Stimulated activated CD4-positive, alpha-beta T cell treated with anti-CD3 and anti-CD28 coated beads, Interleukin-12 subunit alpha, Interleukin-12 subunit beta, amount 100 ng/mL, for 4 hours (primary cell): ENCODE results near the gene HOXD3.

ENCODE experiments used
- DNase-seq: peaks from one replicate; pipeline ENCODE4 v3.0.0-alpha.2; 2020

Gene HOXD3

DNA sequence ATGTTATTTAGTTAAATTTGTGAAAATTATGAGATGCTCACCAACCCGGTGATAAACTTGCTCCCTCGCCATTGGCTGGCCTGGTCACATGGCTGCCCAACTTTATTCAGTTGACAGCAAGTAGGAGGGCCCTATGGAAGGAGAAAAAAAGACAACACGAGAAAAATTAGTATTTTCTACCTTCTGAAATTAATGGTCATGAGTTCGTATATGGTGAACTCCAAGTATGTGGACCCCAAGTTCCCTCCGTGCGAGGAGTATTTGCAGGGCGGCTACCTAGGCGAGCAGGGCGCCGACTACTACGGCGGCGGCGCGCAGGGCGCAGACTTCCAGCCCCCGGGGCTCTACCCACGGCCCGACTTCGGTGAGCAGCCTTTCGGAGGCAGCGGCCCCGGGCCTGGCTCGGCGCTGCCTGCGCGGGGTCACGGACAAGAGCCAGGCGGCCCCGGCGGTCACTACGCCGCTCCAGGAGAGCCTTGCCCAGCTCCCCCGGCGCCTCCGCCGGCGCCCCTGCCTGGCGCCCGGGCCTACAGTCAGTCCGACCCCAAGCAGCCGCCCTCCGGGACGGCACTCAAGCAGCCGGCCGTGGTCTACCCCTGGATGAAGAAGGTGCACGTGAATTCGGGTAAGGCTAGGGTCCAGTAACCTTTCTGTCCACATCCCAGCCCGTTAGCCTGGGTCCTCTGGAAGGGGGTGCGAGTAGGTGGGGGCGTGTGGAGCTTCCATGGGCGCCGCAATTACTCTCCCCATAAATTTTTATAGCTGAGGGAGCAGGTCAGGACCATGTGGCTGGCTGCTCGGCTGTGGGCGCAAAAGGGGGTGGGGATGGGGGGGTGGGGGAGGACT is 5.4 kb upstream of the HOXD3 start, which contains the start of gene HOXD4:
Gene HOXD4, plus strand, starts transcription at position 109 of the 846 bp plus-strand sequence. Its CDS starts 84 bp downstream, at position 193.
- DNase-seq, result no peak

DNA sequence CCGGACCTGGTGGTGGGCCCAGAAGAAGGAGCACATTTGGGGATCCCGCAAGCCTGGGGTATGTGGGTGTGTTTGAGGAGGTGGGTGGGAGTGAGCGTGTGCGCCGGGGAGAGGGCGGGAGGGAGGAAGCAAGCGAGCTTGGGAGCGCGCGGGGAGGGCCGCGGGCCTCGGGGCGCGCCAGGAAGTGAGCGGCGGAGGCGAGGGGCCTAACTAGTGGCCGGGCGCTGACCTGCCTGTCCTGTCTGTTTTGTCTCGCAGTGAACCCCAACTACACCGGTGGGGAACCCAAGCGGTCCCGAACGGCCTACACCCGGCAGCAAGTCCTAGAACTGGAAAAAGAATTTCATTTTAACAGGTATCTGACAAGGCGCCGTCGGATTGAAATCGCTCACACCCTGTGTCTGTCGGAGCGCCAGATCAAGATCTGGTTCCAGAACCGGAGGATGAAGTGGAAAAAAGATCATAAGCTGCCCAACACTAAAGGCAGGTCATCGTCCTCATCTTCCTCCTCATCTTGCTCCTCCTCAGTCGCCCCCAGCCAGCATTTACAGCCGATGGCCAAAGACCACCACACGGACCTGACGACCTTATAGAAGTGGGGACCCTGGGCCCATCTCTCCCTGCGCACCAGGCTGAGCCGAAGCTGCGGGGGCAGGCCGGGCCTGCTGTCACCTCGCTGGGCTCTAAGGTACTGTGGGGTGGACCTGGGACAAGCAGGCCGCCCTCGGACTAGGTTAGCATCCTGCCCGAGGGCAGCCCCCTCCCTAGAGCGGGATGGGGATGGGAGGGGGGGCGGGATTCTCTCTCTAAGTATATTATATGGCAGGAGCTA is 4.5 kb upstream of the HOXD3 start:
- DNase-seq, result no peak

DNA sequence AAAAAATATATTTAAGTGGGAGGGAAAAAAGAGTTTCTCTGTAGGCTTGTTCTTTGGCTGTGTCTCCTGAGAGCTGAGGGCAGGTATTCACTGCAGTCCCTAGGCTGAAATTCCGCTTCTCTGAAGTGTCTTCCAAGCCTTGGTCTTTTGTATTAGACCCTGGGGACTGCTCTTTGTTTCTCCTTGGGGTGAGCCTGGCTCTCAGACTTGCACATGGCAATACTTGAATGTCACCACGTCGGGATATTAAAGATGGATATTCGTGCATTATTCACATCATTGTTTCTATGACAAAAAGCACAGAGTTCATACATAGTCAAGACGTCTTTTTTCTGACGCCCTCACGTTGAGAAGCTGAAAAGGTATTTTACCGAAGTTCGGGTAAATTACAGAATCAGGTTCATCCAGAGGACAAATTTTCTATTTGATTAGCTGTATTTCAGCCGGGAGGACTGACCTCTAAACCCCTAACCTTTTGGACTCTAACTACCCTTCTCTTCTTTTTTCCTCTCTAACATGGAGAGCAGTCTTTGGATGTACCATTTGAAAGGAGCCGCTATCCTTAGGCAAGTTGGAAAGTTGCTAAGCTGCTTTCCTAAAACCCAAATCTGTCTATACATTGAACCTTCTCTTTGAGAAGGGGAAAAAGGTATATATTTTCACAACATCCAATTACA is 2.4 kb upstream of the HOXD3 start:
- no peak for DNase-seq

DNA sequence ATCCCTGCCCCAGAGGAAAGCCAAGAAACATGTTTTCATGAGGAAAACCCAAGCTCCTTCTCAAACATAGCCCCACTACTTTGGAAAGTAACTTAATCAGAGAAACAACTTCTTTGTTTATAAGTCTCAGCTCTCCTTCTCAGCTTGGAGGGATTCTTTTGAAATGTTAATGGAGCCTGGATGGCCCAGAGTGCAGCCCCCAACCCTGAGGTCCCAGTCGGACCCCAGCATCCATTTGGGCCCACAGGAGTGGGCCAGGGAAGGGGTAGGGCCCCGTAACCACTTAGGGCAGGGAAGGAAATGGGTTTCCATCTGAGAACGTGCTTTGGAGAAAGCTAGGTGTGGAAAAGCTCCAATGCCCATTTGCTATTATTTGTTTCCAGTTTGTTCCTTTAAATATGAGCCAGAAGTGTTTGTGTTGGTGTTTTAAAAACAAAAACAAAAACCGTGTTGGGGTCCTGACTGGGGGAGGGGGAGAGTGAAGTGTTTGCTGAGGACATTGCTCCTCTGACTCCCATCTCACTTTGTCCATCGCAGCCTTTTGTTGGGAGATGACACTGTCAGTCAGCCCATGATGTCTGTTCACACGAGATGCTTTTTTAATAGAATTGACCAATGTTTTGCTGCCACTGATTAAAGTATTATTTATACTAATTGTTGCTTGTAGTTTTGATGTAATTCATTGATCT is 1.6 kb upstream of the HOXD3 start:
- no peak for DNase-seq

DNA sequence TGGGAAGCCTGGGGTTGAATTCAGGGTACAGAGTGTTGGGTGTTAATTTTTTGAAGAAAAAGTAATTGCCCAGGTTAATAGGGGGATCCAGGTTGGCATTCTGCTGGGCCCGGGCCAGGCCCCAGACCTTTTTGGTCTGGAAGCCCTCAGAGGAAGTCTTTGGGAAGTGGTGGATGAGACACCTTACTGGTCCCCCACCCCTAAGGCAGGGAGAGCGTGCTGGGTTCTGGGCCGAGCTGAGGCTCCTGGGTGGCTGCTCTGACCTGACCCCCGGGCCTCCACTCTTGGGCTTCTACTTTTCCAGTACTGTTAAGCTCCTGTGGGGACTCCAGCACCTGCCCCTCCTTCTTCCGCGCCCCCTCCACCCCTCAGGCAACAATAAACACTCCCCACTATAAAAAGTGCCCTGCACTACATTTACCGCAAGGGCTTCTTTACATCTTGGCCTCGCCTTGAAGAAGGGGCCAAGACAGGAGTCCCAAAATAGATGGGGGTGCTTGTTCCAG is 753 bp upstream of the HOXD3 start:
- no peak for DNase-seq

DNA sequence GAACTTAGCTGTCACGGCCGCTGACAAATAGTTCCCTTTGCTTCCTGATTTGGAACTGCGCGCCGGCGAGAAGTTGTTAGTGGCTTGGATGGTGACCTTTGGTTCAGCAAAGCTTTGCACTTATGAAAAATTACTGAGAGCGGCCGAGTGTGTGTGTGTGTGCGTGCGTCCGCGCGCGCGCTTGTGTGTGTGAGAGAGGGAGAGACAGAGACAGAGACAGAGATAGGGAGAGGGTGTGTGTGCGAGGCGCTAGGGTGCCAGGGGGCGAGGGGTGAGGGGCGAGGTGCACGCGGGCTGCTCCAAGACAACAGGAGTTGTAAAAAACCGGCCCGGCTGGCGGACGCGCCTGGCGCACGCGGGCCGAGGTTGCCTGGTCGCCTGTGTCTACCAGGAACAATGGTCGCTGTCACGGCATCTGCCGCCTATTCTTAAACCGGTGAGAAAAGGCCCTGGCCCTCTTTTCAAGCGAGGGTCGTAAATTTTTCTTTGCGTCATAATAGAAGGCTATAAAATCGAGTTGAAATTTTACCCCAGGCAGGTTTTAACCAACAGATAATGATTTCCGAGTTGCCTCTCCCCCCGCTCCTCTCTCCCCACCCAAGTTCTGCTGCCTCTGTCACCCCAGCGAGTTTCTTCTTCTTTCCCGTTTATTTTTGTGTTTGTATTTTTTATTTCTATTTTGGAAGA is 535 bp downstream of the HOXD3 start:
- no peak for DNase-seq

DNA sequence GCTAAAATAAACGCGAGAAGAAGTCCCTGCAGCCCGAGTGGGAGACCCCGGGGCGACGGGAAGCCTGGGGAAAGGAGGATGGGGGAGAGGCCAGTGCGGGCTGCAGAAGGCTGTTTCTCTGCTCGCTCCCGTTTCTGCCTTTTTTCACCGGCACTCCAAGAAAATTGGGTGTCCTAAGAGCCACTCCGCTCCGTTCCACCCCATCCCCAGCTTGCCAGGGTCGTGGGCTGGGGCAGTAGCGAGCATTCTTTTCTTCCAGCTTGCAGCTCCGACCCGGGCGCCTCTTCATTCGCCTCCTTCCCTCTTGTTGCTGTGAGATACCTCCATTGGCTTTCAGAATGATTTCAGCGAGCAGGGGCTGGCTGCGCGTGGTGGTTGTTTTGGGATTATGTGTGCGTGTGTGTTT is 1.1 kb downstream of the HOXD3 start:
- DNase-seq, result no peak

DNA sequence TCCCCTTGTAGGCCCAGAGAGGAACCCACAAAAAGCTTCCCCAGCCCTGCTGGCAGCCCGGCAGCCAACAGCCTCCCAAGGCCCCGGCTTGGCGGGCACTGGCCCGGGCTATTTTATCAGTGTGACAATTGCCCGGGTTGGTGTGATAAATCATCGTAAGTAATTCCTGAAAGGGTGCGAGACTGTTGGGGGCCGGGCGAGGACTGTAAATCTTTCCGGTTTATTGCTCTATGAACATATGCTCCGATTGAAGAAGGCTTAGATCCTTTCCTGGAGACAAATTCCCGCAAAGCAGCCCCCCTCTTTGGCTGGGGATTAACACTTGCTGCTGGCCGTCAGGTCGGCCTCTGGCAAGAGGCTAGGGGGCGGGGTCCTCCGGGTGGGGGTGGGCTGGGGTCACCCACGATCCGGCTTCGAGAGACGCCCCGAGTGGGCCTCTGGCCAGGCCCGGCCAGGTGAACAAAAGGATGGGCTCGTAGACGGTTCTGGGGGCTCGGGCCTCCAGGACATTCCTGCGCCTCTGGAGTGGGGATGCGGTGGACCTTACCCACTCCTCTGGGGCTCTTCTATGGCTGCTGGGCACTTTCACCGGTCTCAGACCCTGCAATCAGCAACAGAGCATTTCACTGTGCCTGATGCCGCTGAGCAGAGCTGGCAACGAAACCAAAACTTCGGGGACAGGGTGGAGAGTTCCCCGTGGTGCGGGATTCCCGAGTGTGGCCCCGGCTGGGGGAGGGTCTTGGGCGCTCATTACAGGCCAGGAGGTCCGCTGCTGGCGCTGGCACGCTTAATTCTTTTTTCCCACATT is 2.0 kb downstream of the HOXD3 start:
- DNase-seq, result no peak

DNA sequence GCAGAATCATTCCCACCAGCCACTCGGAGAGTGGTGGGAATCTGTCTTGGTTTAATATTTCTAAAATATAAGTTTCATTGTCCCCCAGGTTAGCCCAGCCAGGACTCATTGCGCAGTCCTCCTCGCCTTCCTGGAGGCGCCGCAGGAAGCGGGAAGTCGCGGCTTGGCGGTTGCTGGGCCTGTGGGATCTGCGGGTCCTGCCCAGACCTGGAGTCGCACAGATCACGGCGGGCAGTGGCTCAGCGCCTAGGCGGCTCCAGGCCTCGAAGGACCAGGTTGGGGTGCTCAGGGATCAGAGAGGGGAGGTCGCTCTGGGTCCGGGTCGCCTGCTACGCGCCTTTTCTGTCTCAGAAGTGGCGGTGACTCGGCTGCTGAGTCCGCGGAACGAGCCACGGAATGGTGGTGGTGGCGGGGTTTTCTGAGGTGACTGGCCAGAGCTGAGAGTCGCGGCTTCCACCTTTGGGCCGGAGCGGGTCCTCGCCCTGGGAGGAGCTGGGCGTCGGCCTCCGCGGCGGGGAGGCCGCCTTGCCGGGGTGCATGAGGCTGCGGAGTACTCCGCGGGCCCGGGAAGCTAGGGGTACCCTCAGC is 2.6 kb downstream of the HOXD3 start:
- no peak for DNase-seq

DNA sequence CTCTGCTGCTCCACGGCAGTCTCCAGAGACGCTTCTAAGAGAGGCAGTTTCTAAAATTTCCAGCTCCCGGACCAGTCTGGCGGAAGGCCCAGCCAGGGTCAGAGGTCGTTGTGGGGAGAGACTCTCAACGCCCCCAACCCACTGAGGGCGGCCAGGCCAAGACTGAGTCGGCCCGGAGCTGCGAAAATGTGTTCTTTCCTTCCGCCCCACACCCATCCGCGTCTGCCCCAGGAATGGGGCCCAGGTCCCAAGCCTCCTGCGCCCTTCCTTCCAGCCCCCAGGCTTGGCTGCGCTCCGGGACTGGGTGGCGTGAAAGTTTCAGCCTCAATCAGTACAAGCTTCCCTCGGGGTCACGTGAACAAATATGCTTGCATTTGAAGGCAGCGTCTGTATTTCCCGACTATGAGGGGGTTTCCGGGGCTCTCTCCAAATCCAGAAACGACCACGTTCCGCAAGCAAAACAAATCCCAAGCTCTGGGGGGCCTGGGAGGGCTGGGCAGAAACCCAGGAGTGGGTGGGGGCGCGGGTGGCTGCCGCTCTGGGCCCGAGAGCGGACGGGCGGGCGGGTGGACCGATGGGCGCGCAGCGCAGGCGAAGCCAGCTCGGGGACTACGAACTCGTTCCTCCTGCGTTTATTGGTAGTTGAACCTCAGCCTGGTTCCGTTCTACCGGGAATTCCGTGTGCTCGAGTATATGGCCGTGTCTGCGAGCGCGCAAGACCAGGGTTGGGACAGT is 3.3 kb downstream of the HOXD3 start:
- no peak for DNase-seq

DNA sequence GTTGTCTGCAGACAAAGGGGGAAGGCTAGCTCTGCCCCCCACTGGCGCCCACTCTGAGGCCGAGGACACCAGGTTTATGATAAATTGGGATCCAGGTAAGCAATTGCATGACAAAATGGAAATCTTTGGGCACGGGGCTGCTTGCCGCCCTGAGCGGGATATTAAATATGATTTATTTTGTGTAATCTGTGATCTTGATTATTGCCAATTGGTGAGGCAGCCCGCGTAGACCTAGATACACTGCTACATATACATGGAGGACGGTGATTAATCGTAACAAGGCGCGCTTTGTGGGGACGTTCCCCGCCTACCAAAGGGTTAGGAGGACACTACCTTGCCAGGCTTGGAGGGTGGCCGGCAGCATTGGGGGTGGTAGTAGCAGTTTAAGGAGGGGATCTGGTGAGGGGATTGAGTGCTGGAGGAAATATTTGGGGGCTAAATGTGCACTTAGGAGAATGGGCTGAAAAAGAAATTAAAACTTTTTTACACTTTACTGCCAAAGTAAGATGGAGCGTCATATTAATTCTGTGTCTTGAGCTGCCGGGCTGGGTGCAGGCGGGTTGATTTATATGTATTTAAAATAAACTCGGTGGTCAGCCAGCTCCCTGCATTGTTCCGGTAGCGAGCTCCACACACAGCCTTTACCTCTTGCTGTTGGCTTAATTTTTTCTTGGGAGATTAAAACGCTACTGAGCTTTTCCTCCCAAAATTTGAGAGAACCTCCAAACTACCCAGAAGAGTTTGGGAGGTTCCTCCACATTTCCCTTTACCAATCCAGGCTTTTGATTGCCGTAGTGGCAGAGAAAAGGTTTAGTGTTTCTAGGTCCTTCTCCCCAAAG is 4.1 kb downstream of the HOXD3 start:
- DNase-seq, result no peak

DNA sequence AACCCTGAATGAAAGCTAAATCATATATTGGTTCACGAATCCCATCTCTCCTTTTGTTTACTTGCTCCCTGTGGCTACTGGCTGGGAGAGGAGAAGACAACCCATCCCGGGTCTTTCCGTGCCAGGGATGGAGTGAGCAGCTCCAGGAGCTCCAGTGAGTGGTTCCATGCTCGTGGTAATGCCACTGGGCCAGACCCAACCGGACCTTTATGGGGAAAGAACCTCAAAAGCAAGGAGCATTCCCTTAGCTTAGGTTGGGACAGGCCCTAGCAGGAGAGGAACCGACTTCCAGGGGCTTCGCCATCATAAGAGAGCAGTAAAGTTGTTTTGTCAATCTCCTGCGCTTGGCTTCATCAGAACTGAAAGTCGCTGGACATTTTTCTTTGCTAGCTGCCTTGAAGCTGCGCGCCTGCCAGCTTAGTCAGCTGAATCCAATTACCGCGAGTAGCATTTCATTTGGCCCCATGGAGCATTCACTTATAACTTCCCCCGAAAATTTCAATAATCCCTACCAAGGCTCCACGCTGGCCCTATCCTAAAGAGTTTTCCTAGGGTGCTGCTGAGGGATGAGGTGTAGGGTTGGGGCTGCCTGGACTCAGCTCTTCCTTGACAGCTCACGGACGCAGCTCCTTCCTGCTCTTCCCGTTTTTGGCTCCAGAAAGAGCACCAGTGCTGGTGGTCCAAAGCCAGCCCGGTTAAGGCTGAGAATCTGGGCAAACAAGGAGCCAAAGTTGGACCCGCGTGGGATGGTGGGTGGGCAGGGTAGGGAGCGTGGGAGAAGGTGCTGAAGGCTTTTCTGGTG is 4.9 kb downstream of the HOXD3 start:
- no peak for DNase-seq

DNA sequence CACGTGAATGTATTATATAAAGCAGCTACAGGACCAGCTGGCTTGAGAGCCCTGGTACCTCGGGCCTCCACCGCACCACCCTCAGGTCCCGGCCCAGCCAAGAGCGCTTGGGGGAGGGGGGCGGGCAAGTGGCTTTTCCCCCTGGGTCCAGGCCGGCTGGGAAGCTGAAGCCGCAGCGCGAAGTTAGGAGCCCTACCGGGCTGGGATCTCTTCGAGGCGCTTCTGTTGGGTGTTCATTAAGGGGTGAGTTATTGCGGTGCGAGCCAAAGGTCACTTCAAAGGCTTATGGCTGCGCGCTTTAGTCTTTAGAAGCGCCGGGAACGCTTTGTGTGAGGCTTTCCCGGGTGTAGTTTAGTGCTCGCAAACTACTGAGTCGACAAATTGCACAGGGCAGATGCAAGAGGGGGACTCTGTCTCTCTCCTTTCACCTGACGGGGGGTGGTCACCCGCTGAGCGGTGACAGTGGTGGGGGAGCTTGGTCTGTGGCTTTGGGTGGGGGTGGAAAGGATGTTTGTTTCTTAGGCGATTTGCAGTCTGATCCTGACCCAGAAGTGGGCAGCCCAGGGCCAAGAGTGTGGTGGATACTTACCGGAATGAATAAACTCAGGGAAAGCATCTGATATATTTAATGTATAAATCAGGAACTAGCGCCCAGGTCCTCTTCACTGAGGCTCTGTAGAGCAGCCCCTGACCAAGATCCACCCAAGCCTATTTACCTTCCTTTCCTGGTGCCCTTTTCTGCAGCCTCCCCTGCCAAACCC is 6.0 kb downstream of the HOXD3 start:
- DNase-seq, result no peak

DNA sequence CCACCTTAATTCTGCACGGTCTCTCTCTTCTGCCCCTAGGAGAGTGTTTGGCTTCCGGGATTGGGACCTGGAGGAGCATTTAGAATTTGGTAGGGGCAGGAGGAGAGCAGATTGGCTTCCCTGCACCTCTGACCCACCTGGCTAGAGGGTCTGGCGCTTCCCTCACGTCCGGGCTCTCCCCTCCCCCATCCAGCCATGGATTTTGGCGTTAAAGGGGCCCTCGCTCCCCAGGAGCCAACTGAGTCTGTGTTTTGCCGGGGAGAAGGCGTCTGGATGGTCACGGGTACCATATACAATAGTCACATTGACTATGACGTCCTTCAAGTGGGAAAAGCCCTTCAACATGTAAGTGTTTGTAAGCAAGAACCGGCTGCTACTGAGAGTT is 6.6 kb downstream of the HOXD3 start:
- no peak for DNase-seq

DNA sequence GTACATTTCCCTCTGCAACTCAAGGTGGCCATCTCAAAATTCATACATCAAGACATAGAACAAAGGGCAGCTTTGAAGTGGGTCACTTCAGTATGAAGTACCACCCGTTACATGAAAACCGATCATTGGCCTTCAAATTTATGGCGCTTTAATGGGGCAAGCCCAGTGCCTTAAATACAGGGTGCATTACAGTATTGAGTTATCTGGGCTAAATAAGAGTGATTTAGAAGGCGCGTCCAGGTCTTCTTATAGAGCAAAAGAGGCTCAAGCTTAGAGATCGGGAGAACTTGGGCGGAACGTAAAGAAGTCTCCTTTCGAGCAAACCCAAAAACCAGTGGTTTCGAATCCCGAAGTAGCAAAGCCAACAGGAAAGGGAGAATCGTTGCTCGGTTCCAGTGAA is 7.1 kb downstream of the HOXD3 start:
- no peak for DNase-seq

DNA sequence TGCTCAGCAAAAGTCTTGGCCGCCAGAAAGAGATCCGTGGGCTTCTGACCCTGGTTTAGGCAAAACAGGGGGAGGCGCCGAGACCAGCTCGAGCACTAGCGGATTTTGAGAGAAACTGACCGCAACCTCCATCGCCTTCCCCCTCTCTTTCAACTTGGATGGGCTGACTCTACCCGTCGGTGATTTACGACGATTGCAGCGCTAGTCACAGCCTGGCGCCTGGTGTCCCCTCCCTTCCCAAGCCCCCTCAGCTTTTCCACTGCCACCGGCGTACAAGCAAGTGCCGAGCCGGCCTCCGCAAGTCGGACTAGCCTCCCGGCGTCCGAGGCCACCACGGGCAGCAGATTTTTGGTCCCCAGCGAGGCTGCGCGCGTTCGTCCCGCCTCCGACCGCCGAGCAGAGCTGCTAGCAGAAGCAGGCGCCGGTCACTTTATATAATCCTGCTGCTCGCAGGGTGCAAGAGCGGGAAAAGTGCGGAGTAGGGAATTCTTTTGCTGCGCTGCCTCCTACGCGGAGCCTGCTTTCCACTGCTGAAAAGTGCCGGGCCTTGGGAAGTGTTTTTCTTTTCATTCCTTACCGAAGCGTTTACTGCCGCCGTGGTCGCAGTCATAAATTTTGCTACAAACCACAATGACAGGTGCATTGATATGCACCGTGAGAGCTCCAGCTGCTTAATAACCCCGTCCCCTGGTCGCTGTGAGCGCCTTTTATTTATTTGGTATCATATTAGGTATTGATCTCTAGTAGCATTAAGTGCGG is 7.7 kb downstream of the HOXD3 start:
- no peak for DNase-seq
